Fibroblast of lung (primary cell): ENCODE measurements around the gene RNF25. TPM values are rescaled to one million over a fixed set of nuclear protein-coding genes. Genes with fewer than 3 reads are reported as not detected.

Source experiments
- DNase-seq, 2 donors: peaks; one replicate each; pipeline versions ENCODE4 v3.0.0 to v3.0.0-alpha.2; 2010; ENCODE audit warnings: low read depth in 2 of 2
- H2AFZ ChIP-seq: 2 replicates; pipeline ENCODE4 v1.5.1; 2012; ENCODE audit warnings: low read length, control low read depth, inconsistent platforms
- H3K27ac ChIP-seq: 2 replicates; pipeline ENCODE4 v1.5.1; 2011; ENCODE audit warnings: low read length, control low read depth; ENCODE audit not compliant: insufficient read depth
- H3K27me3 ChIP-seq: 2 replicates; pipeline ENCODE4 v1.5.1; 2011; ENCODE audit warnings: mild to moderate bottlenecking, low read length; ENCODE audit not compliant: control insufficient read depth, insufficient read depth
- H3K36me3 ChIP-seq: 2 replicates; pipeline ENCODE4 v1.5.1; 2011; ENCODE audit warnings: low read length; ENCODE audit not compliant: control insufficient read depth, insufficient read depth
- H3K4me1 ChIP-seq: 2 replicates; pipeline ENCODE4 v1.5.1; 2011; ENCODE audit warnings: low read length; ENCODE audit not compliant: control insufficient read depth, insufficient read depth; ENCODE audit errors: extremely low read depth
- H3K4me2 ChIP-seq: 2 replicates; pipeline ENCODE4 v1.5.1; 2011; ENCODE audit warnings: low read length, control low read depth; ENCODE audit not compliant: insufficient read depth; ENCODE audit errors: extremely low read depth
- H3K4me3 ChIP-seq, 4 experiments: fragments of 200-600 bp in 1 of 4; sonication (generic) in 1 of 4; replicated peaks in 1 of 4; 2 replicates each; pipeline ENCODE4 v1.5.1; 2011 to 2016; ENCODE audit warnings: low read length in 4 of 4, low read depth in 3 of 4, mild to moderate bottlenecking in 3 of 4, control low read depth in 2 of 4, inconsistent platforms in 1 of 4, mixed read lengths in 1 of 4; ENCODE audit not compliant: insufficient read depth in 1 of 4; ENCODE audit errors: control extremely low read depth in 1 of 4
- H3K79me2 ChIP-seq: 2 replicates; pipeline ENCODE4 v1.5.1; 2012; ENCODE audit warnings: mild to moderate bottlenecking, low read length, inconsistent platforms; ENCODE audit not compliant: control insufficient read depth, insufficient read depth
- H3K9ac ChIP-seq: 2 replicates; pipeline ENCODE4 v1.5.1; 2011; ENCODE audit warnings: mild to moderate bottlenecking, low read length, control low read depth; ENCODE audit not compliant: insufficient read depth
- H3K9me3 ChIP-seq: 2 replicates; pipeline ENCODE4 v1.5.1; 2012; ENCODE audit warnings: low read depth, low read length; ENCODE audit not compliant: control insufficient read depth, insufficient read depth
- H4K20me1 ChIP-seq: 2 replicates; pipeline ENCODE4 v1.5.1; 2011; ENCODE audit warnings: low read length; ENCODE audit not compliant: control insufficient read depth, insufficient read depth; ENCODE audit errors: extremely low read depth
- CTCF ChIP-seq, 2 donors: IDR thresholded peaks in 1 of 2; conservative IDR thresholded peaks in 1 of 2; 1 replicate in 1 of 2; 2 replicates in 1 of 2; pipeline ENCODE4 v1.5.1; 2011 to 2012; ENCODE audit warnings: low read length in 2 of 2, control low read depth in 1 of 2, inconsistent platforms in 1 of 2, low read depth in 1 of 2, mild to moderate bottlenecking in 1 of 2
- EZH2 ChIP-seq: IDR thresholded peaks from 2 replicates; pipeline ENCODE4 v1.5.1; 2012; ENCODE audit warnings: low read length, control low read depth, mild to moderate bottlenecking; ENCODE audit errors: missing control alignments
- polyA plus RNA-seq, 2 donors: library from polyadenylated mRNA; depleted of rRNA in 1 of 2; stranded (reverse) in 1 of 2; unstranded in 1 of 2; fragments of >200 nt; gene quantifications; 2 replicates each; pipeline ENCODE4 v1.2.1, GENCODE V29; 2011 to 2012; ENCODE audit warnings: missing spikeins in 1 of 2
- total RNA-seq: library from RNA; depleted of rRNA; stranded (reverse); fragments of >200 nt; gene quantifications from 2 replicates; pipeline ENCODE4 v1.2.1, GENCODE V29; 2014

RNF25 gene
- total and polyA plus RNA-seq, 2 donors (not counting 1 experiment from before 2014, with no cell fraction given), result 39.1 to 42.1 TPM

DNA sequence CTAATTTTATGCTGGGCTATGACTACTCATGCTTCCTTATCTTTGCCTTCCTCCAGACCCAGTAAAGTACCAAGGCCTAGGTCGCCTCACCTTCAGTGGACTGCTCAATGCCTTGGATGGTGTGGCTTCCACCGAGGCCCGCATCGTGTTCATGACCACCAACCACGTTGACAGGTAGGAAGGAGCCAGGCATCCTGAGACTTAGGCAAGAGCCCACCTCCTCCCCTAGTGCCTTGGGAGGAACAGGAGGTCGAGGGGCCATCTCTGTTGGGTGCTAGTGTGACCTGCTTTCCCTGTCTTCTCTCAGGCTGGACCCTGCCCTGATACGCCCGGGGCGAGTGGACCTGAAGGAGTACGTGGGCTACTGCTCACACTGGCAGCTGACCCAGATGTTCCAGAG, 9.0 kb downstream of the RNF25 start:
- no peak overlapping the region for H3K4me3 ChIP-seq
- H3K4me2 ChIP-seq, result no peak overlapping the region
- H4K20me1 ChIP-seq, result no peaks in the 10 kb centered on the region
- TF ChIP-seq EZH2 (no peak), CTCF (conservative IDR thresholded peaks at IDR 0.05 in 1 of 2, IDR thresholded peaks at IDR 0.05 in 1 of 2; ENCODE audit: low read depth in 1 of 2, low read length in 2 of 2) (no peak)
- no peak overlapping the region for H2AFZ ChIP-seq
- H3K36me3 ChIP-seq, result peaks cover 32% of the 10 kb centered on the region
- H3K79me2 ChIP-seq, result peaks cover 15% of the 10 kb centered on the region
- no peaks in the 10 kb centered on the region for H3K27me3 ChIP-seq
- H3K9me3 ChIP-seq, result no peaks in the 10 kb centered on the region
- no peak for DNase-seq
- no peak overlapping the region for H3K27ac ChIP-seq
- H3K9ac ChIP-seq, result no peak overlapping the region
- H3K4me1 ChIP-seq, result no peaks in the 10 kb centered on the region

- H3K9ac ChIP-seq, result no peak overlapping the region
- H3K27me3 ChIP-seq, result no peaks in the 10 kb centered on the region
- no peak overlapping the region for H3K27ac ChIP-seq
- H3K79me2 ChIP-seq, result peaks cover 18% of the 10 kb centered on the region
- no peaks in the 10 kb centered on the region for H3K4me1 ChIP-seq
- no peak overlapping the region for H2AFZ ChIP-seq
- H3K36me3 ChIP-seq, result peaks cover 31% of the 10 kb centered on the region
- no peaks in the 10 kb centered on the region for H3K9me3 ChIP-seq
- no peak for DNase-seq
- no peak for TF ChIP-seq EZH2
- TF ChIP-seq CTCF (conservative IDR thresholded peaks at IDR 0.05 in 1 of 2, IDR thresholded peaks at IDR 0.05 in 1 of 2; ENCODE audit: low read depth in 1 of 2, low read length in 2 of 2), result no peak
- H3K4me2 ChIP-seq, result no peak overlapping the region
- no peaks in the 10 kb centered on the region for H4K20me1 ChIP-seq
- no peak overlapping the region for H3K4me3 ChIP-seq
Measured at GRCh38 chr2:218662377-218662776, 9.4 kb downstream of the RNF25 start.

GRCh38 chr2:218659988-218660358, 11.8 kb downstream of the RNF25 start:
- no peak for TF ChIP-seq CTCF (conservative IDR thresholded peaks at IDR 0.05 in 1 of 2, IDR thresholded peaks at IDR 0.05 in 1 of 2; ENCODE audit: low read depth in 1 of 2, low read length in 2 of 2)
- no peak for TF ChIP-seq EZH2
- H3K4me1 ChIP-seq, result no peaks in the 10 kb centered on the region
- no peaks in the 10 kb centered on the region for H3K27me3 ChIP-seq
- peak overlapping the region; percentile 83 for H2AFZ ChIP-seq
- no peaks in the 10 kb centered on the region for H4K20me1 ChIP-seq
- DNase-seq, result peak in 1 of 2 donors; percentile 2
- peak overlapping the region; percentile 3 for H3K27ac ChIP-seq
- H3K4me3 ChIP-seq, result peak overlapping the region; percentile 40 to 95 (median 74)
- no peaks in the 10 kb centered on the region for H3K9me3 ChIP-seq
- H3K36me3 ChIP-seq, result peaks cover 28% of the 10 kb centered on the region
- H3K9ac ChIP-seq, result peak overlapping the region; percentile 35
- H3K79me2 ChIP-seq, result peaks cover 20% of the 10 kb centered on the region
- H3K4me2 ChIP-seq, result peak overlapping the region; percentile 97
